OCI-LY1 (cell line): ENCODE measurements around the gene ZNF407.

Experiments
- CTCF ChIP-seq: fragments of 200-600 bp; sonication (generic), shearing (Covaris generic); IDR thresholded peaks from 2 replicates; pipeline ENCODE4 v1.5.1; 2017; ENCODE audit warnings: mild to moderate bottlenecking, antibody characterized with exemption, low read length, moderate library complexity, mixed read lengths
- EZH2 ChIP-seq: fragments of 200-600 bp; sonication (generic), shearing (Covaris generic); IDR thresholded peaks from 2 replicates; pipeline ENCODE4 v1.8.0; 2017; ENCODE audit warnings: borderline replicate concordance, mixed run types, mild to moderate bottlenecking, antibody characterized with exemption, low read length, moderate library complexity, mixed read lengths

- TF ChIP-seq CTCF (no peak), EZH2 (no peak)
Observed at GRCh38 chr18:74608681-74609080, 11.0 kb downstream of the ZNF407 start.
